Liver (tissue), 9 donors: ENCODE data around the gene MRPS11. TPM values are rescaled to one million over a fixed set of nuclear protein-coding genes. Genes with fewer than 3 reads are reported as not detected.

Source experiments
- DNase-seq: peaks from one replicate; pipeline ENCODE4 v3.0.0-alpha.2; 2017; ENCODE audit warnings: low spot score
- H3K27ac ChIP-seq, 2 donors: one replicate each; pipeline ENCODE4 v1.7.0; 2013; ENCODE audit warnings: inconsistent platforms in 2 of 2, low read length in 2 of 2, control low read depth in 1 of 2, low read depth in 1 of 2, mild to moderate bottlenecking in 1 of 2
- H3K27me3 ChIP-seq, 4 donors: one replicate each; pipeline versions ENCODE4 v1.6.1 to v1.7.0; 2013; ENCODE audit warnings: low read length in 3 of 4, inconsistent platforms in 1 of 4, mild to moderate bottlenecking in 1 of 4, moderate library complexity in 1 of 4; ENCODE audit not compliant: control insufficient read depth in 4 of 4, insufficient read depth in 4 of 4
- H3K36me3 ChIP-seq, 4 donors: one replicate each; pipeline versions ENCODE4 v1.6.1 to v1.7.0; 2013; ENCODE audit warnings: low read length in 3 of 4, mild to moderate bottlenecking in 3 of 4, low read depth in 1 of 4, moderate library complexity in 1 of 4; ENCODE audit not compliant: control insufficient read depth in 4 of 4, insufficient read depth in 3 of 4
- H3K4me1 ChIP-seq, 4 donors: one replicate each; pipeline versions ENCODE4 v1.6.1 to v1.7.0; 2013; ENCODE audit warnings: low read length in 3 of 4, mild to moderate bottlenecking in 3 of 4, moderate library complexity in 1 of 4; ENCODE audit not compliant: control insufficient read depth in 4 of 4, insufficient read depth in 4 of 4
- H3K4me3 ChIP-seq, 3 donors: one replicate each; pipeline versions ENCODE4 v1.6.1 to v1.7.0; 2013; ENCODE audit warnings: low read length in 3 of 3, control low read depth in 1 of 3, low read depth in 1 of 3, mild to moderate bottlenecking in 1 of 3
- H3K9ac ChIP-seq, 2 donors: one replicate each; pipeline ENCODE4 v1.7.0; 2013; ENCODE audit warnings: low read length in 2 of 2, mild to moderate bottlenecking in 2 of 2, moderate library complexity in 2 of 2, control low read depth in 1 of 2, low read depth in 1 of 2
- H3K9me3 ChIP-seq, 4 donors: one replicate each; pipeline versions ENCODE4 v1.6.1 to v1.7.0; 2013; ENCODE audit warnings: low read length in 3 of 4; ENCODE audit not compliant: control insufficient read depth in 4 of 4
- ATF3 ChIP-seq: IDR thresholded peaks from 2 replicates; pipeline ENCODE4 v1.6.1; 2016; ENCODE audit warnings: antibody characterized with exemption
- CTCF ChIP-seq: fragments of 150-350 bp; IDR thresholded peaks from 2 replicates; pipeline ENCODE4 v1.5.1; 2017; ENCODE audit warnings: improper control_type of control experiment, low read depth, low read length; ENCODE audit not compliant: missing input control
- EGR1 ChIP-seq, 2 donors: IDR thresholded peaks; 2 replicates each; pipeline ENCODE4 v1.6.1; 2016 to 2018; ENCODE audit warnings: antibody characterized with exemption in 2 of 2, low read depth in 2 of 2
- FOXA2 ChIP-seq: IDR thresholded peaks from 2 replicates; pipeline ENCODE4 v1.6.1; 2016; ENCODE audit warnings: antibody characterized with exemption
- GABPA ChIP-seq, 2 donors: IDR thresholded peaks in 1 of 2; conservative IDR thresholded peaks in 1 of 2; 2 replicates each; pipeline ENCODE4 v1.6.1; 2016; ENCODE audit warnings: antibody characterized with exemption in 2 of 2, mild to moderate bottlenecking in 1 of 2, moderate library complexity in 1 of 2
- HNF4A ChIP-seq, 2 donors: conservative IDR thresholded peaks; 2 replicates each; pipeline ENCODE4 v1.6.1; 2016; ENCODE audit warnings: antibody characterized with exemption in 2 of 2, mild to moderate bottlenecking in 2 of 2
- HNF4G ChIP-seq: IDR thresholded peaks from 2 replicates; pipeline ENCODE4 v1.6.1; 2016; ENCODE audit warnings: antibody characterized with exemption
- JUND ChIP-seq, 2 donors: IDR thresholded peaks; 2 replicates each; pipeline ENCODE4 v1.6.1; 2016; ENCODE audit warnings: antibody characterized with exemption in 2 of 2
- MAX ChIP-seq: IDR thresholded peaks from 2 replicates; pipeline ENCODE4 v1.6.1; 2016; ENCODE audit warnings: antibody characterized with exemption
- NR2F2 ChIP-seq: IDR thresholded peaks from 2 replicates; pipeline ENCODE4 v1.6.1; 2016; ENCODE audit warnings: antibody characterized with exemption
- SP1 ChIP-seq: IDR thresholded peaks from 2 replicates; pipeline ENCODE4 v1.6.1; 2018; ENCODE audit warnings: antibody characterized with exemption, mild to moderate bottlenecking
- YY1 ChIP-seq: IDR thresholded peaks from 2 replicates; pipeline ENCODE4 v1.6.1; 2016; ENCODE audit warnings: antibody characterized with exemption, mild to moderate bottlenecking
- ZBTB33 ChIP-seq: IDR thresholded peaks from 2 replicates; pipeline ENCODE4 v1.6.1; 2016; ENCODE audit warnings: antibody characterized with exemption
- WGBS: extraction: QIAGEN DNeasy Blood & Tissue Kit; methylation state at CpG from one replicate; pipeline ENCODE4 v1.1.7; 2013; 5-methylcytosine and 5-hydroxymethylcytosine counted together
- polyA plus RNA-seq, 2 donors: library from polyadenylated mRNA; stranded (reverse) in 1 of 2; unstranded in 1 of 2; fragments of 200-250 nt in 1 of 2; fragments of >200 nt in 1 of 2; fragmentation: Nextera tagmentation in 1 of 2; extraction: Ambion mirVana in 1 of 2; gene quantifications; one replicate each; pipeline versions ENCODE4 v1.2.1 to v1.2.3, GENCODE V29; 2013 to 2015
- total RNA-seq, 2 donors: library from RNA; depleted of rRNA; stranded (reverse); fragments of >200 nt; gene quantifications; one replicate each; pipeline ENCODE4 v1.2.3, GENCODE V29; 2014
- donor health status: healthy.
- donor health status: healthy.
- donor health status: healthy.
- donor health status: healthy.
- donor health status: healthy.

Gene MRPS11
- total and polyA plus RNA-seq, 4 donors = 20.5 to 54.4 (median 32.3) TPM

GRCh38 chr15:88529021-88529630 lies 61.6 kb downstream of the MRPS11 start:
- H3K9me3 ChIP-seq = no peaks in the 10 kb centered on the region
- no peak overlapping the region for H3K9ac ChIP-seq
- WGBS = 99% methylated on average over 1 of the region's 1 CpG
- no peaks in the 10 kb centered on the region for H3K4me1 ChIP-seq
- DNase-seq = no peak
- H3K27me3 ChIP-seq = no peaks in the 10 kb centered on the region
- no peak for TF ChIP-seq HNF4G
- TF ChIP-seq SP1 = no peak
- no peak for TF ChIP-seq EGR1 (IDR thresholded peaks at IDR 0.05; ENCODE audit: low read depth in 2 of 2)
- no peak for TF ChIP-seq HNF4A (conservative IDR thresholded peaks at IDR 0.05)
- TF ChIP-seq NR2F2 = no peak
- TF ChIP-seq GABPA (IDR thresholded peaks at IDR 0.05 in 1 of 2, conservative IDR thresholded peaks at IDR 0.05 in 1 of 2) = no peak
- no peak for TF ChIP-seq ZBTB33
- no peak for TF ChIP-seq CTCF
- no peak for TF ChIP-seq MAX
- TF ChIP-seq YY1 = no peak
- TF ChIP-seq FOXA2 = no peak
- no peak for TF ChIP-seq ATF3
- TF ChIP-seq JUND (IDR thresholded peaks at IDR 0.05) = no peak
- H3K36me3 ChIP-seq = peaks cover 9 to 25% (median 17%) of the 10 kb centered on the region in 4 donors
- H3K27ac ChIP-seq = no peak overlapping the region
- no peak overlapping the region for H3K4me3 ChIP-seq

Other genes starting within 250 kb of the MRPS11 start
- 1 to 10 TPM in 1 of 2 donors, under 1 TPM in 1; 0.33 to 2.9 TPM for gene NTRK3, start 211.0 kb upstream of the MRPS11 start, total RNA-seq
- gene NTRK3, start 211.0 kb upstream of the MRPS11 start, polyA plus RNA-seq = under 1 TPM; 0.21 to 0.31 TPM
- 10 to 100 TPM; 16.1 to 20.8 TPM for gene MRPL46, start 320 bp upstream of the MRPS11 start, total RNA-seq
- 10 to 100 TPM; 57.5 to 63.5 TPM for gene MRPL46, start 320 bp upstream of the MRPS11 start, polyA plus RNA-seq
- gene DET1, start 79.0 kb downstream of the MRPS11 start, total RNA-seq = 1 to 10 TPM; 3.2 to 5.4 TPM
- gene DET1, start 79.0 kb downstream of the MRPS11 start, polyA plus RNA-seq = 1 to 10 TPM; 1.3 to 1.7 TPM
- 10 to 100 TPM; 13.1 to 19.2 TPM for gene AEN, start 153.6 kb downstream of the MRPS11 start, total RNA-seq
- 1 to 10 TPM; 2.8 to 8.0 TPM for gene AEN, start 153.6 kb downstream of the MRPS11 start, polyA plus RNA-seq
- gene ISG20, start 171.3 kb downstream of the MRPS11 start, total RNA-seq = 10 to 100 TPM in 1 of 2 donors, 1 to 10 TPM in 1; 6.8 to 36.5 TPM
- 10 to 100 TPM; 14.1 to 14.5 TPM for gene ISG20, start 171.3 kb downstream of the MRPS11 start, polyA plus RNA-seq